22Rv1 (cell line): ENCODE data around the gene JMJD7.

Experiments used
- CTCF ChIP-seq: fragments of 450-650 bp; IDR thresholded peaks from 2 replicates; pipeline ENCODE4 v1.5.1; 2017; ENCODE audit warnings: mild to moderate bottlenecking
- ZFX ChIP-seq: fragments of 450-650 bp; IDR thresholded peaks from 2 replicates; pipeline ENCODE4 v1.6.1; 2017; ENCODE audit warnings: antibody characterized with exemption, borderline replicate concordance

GRCh38 chr15:41887161-41887560 lies 59.3 kb downstream of the JMJD7 start:
- no peak for TF ChIP-seq CTCF
- TF ChIP-seq ZFX: no peak
